RKO (cell line): ENCODE data around the gene FBXO5.
"Not testable (repeated sequence)": the region's sequence is repeated elsewhere in the genome, so short reads cannot be mapped to it uniquely, and the experiment has no call there.

Source experiments
- DNase-seq: peaks from one replicate; pipeline ENCODE4 v3.0.0-alpha.2; 2016; ENCODE audit warnings: low spot score

Gene FBXO5

DNA sequence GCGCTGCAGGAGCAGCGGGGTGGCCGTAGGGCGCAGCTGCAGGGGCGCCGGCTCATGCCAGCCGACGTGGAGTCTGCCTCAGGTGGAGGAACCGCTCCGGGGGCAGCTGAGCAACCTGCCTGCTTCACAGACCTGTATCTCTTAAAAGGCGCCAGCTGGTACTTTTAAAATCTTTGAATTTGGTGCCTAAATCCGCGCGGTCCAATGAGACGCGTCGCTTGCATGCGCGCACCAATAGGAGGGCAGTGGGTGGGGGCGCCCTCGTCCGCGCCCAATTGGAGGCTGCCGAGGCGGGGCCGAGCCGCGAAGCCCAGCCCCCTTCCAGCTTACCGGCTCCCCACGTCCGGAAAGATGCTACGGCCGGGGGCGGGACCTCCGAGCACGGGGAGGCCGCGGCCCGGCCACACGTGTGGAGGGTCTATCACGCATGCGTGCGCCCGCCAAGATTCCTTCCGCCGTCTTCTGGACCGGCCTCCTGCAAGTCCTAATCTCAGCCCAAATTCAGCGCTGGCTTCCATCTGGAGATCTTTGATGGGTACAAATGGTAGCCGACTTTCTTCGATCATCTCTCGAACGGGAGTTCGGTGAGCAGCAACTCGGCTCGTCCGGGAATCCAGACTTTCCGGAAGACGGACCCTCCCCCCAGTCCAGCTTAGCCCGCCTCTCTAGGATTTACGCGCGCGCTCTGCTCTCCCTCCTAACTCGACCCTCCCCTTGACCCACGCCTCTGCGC lies at the start of gene FBXO5:
Gene FBXO5, minus strand, starts transcription at position 138 of the 733 bp plus-strand sequence. Its CDS starts 82 bp downstream, at position 56.
- DNase-seq: peak; percentile 97

DNA sequence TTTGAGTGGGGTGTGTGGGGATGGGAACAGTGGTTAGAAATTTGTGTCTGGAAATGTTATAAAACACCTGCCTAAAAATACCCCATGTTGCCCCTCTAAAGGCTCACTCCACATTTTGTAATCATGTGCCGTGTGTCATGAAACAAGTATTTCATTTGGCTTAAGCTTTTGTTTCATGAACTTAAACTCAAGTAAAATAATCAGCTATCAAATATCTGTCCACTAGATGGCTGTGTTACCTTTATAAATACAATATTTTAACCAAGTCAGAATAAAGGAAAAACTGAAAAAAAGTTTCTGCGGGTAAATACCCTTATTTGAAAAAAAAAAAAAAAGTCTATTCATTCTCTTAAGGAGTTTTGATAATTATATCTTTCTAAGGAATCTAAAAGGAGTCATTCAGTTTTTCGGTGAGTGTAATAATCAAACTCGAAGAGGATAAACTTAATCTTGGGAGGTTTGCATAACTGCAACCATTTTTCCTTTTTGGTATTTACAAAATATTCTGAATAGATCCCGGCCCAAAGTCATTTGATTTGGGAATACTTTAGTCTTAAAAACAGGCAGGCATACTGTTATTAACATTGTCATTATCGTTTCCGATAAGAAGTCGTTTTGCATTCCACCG lies 49.5 kb upstream of the FBXO5 start:
- DNase-seq: peak; percentile 64

GRCh38 chr6:153031335-153031955 lies 48.6 kb upstream of the FBXO5 start:
- no peak for DNase-seq

GRCh38 chr6:153028963-153029362 lies 46.1 kb upstream of the FBXO5 start:
- no peak for DNase-seq

- DNase-seq: no peak
Observed at GRCh38 chr6:153028286-153028685, 45.4 kb upstream of the FBXO5 start.

DNA sequence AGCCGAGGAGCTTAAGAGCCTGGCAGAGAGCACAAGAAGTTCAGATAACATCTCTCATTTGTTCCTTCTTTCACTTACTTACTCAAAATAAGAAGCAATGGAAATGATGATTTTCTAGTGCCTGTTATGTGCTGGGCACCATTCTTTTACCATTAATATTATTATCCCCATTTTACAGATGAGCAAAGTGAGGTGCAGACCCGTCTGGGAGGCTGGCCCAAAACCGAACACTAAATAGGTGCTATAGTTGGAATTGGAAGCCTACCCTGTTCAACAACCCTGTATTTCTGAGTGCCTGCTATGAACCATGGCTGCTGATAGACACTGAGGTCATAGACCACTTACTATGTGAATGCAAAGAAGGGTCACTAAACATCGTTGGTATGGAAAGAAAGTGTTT lies 44.6 kb upstream of the FBXO5 start:
- DNase-seq: no peak

DNA sequence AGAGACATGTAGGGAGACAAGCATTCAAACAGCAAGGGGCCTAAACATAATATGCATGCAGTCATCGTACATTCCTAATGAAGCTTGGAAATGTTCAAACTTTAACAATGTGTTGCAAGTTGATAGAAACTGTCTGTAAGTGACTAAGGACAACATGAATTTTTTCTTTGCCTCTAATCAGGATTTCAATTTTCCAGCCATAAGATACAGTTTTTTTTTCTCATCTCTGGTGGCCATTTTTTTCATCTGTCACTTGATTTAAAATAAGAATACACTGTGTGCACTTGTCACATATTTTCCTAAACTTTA lies 41.8 kb upstream of the FBXO5 start:
- no peak for DNase-seq

DNA sequence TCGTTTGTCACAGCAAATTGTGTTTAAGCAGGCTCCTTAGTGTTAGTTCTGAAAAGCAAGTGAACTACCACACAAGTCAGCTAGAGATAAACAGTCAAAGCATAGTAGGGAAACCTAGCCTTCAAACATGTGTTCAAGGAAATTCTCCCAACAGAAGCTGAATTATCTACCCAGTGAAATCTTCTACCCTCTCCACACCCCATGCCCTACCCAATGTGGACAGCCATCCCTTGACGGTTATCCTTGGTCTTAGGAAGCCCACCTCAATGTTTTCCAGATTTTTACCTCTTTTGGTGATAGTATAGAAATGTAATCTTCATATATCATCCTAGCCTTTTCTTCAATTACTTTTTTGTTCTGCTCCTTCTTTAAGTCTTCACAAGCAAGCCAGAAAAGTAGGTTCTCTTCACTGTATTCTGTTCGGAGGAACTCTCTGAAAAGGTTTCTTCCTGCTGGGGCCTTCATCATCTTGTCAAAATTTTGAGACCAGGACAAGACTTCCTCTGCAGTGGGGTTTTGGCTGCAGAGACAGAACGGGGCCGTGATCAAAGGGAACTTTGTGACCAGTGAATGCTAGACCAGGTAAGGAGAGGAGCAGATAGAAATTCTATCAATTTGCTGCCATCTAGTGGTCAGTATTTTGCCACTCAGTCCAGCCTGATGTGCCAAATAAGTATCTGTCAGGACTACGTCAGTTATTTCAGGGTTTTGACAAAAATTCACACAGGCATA lies 41.3 kb upstream of the FBXO5 start:
- DNase-seq: peak; percentile 70

DNA sequence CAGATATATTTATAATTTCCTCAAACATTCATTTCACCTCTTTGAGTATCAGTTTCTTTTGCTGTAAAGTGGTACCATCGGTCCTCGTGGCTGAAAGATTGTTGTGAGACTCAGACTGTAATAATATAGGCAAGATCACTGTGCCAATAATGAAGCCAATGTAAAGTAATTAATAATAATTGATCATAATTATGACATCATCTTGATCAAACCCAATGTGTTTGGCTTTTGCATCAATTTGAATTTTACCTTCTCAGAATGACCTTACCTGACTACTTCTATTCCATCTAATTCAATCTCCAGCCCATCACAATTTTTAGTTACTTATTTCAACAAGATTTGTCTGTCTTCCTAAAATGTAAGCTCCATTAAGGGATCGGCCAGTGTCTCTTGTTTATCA lies 35.5 kb upstream of the FBXO5 start:
- no peak for DNase-seq

- no peak for DNase-seq
Observed at GRCh38 chr6:153016846-153017245, 34.0 kb upstream of the FBXO5 start.

DNA sequence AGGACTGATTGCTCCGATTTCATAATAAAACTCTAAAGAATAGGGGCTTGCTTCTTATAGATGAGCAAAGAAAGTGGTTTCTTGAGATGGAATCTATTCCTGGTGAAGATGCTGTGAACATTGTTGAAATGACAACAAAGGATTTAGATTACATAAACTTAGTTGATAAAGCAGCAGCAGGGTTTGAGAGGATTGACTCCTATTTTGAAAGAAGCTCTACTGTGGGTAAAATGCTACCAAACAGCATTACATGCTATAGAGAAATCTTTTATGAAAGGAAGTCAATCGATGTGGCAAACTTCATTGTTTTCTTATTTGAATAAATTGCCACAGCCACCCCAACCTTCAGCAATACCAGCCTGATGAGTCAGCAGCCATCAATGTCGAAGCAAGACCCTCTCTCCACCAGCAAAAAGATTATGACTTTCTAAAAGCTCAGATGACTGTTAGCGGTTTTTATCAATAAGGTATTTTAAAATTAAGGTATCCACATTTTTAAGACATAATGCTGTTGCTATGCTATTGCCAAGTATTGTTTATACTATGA lies 32.3 kb upstream of the FBXO5 start:
- DNase-seq: no peak

GRCh38 chr6:153013438-153013837 lies 30.6 kb upstream of the FBXO5 start:
- no peak for DNase-seq

DNA sequence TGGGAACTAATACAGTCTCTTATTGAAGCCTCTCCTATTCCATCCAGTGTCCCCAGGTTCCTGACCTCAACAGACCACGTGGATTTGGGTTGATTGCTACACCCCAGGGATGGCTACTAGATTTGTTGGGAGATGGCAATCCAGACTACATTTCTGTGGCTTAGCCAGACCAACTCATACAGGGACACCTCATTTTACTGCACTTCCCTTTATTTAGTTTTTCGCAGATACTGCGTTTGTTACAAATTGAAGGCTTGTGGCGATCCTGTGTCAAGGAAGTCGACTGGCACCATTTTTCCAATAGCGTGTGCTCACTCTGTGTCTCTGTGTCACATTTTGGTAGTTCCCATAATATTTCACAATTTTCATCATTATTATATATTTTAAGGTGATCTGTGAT lies 30.0 kb upstream of the FBXO5 start:
- no peak for DNase-seq

DNA sequence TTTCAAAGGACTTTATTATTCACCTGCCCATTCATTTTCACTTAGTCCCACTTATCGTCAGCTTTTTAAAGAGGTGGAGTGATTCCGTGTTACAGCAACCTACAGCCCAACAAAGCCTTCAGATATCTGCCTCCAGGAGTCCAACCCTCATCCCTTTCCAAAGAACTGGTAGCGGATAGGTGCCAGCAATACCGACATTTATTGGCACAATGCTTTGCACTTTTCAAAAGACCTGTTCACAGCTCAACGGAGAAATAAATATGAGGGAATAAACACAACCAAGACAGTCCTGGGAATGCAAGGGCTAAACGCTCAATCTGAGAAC lies 20.5 kb upstream of the FBXO5 start:
- peak; percentile 46 for DNase-seq

DNA sequence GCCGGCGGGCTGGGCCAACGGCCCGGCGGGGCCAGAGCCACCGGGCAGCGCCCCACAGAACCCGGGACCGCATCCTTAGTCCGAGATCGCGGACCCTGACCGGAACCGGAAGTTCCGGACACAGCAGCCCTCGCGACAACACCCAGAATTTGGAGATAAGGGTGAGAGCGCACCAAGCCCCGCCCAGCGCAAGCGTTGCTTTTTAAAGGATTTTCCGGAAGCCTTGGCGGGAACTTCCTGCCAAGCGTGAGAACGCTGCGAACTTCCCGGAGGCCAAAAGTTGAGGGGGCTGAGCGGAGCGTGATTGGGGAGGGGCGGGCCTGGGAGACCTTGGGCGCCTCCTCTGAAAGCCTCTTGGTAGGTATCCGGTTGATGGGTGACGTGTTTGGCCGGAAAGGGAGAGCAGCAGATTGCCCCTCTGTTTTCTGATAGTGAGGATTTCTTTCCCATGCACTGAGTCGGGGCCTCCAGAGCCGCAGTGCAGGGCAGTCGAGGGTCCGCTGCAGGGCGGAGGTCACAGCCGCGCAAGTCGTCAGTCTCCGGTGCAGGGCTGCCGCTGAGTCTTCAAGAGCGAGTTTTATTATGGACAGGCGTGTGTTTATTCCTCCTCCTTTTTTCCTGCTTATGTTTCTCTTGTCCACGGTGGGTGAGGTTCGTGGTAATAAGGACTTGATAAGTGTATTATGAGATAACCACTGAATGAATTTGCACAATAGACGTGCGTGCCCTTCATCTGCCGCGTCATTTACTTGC lies 19.9 kb upstream of the FBXO5 start, which contains the start of gene MTRF1L:
Gene MTRF1L, minus strand, starts transcription at position 97 of the 753 bp plus-strand sequence. Its CDS starts 24 bp downstream, at position 73.
- DNase-seq: peak; percentile 97

GRCh38 chr6:153001767-153002612 lies 19.1 kb upstream of the FBXO5 start:
- peak; percentile 35 for DNase-seq

- not testable (repeated sequence) for DNase-seq
Observed at GRCh38 chr6:153000790-153001189, 17.9 kb upstream of the FBXO5 start.

- DNase-seq: no peak
Observed at GRCh38 chr6:153000243-153000642, 17.4 kb upstream of the FBXO5 start.

GRCh38 chr6:152999538-152999937 lies 16.7 kb upstream of the FBXO5 start:
- DNase-seq: not testable (repeated sequence)

- DNase-seq: no peak
Observed at GRCh38 chr6:152993847-152994246, 11.0 kb upstream of the FBXO5 start.

DNA sequence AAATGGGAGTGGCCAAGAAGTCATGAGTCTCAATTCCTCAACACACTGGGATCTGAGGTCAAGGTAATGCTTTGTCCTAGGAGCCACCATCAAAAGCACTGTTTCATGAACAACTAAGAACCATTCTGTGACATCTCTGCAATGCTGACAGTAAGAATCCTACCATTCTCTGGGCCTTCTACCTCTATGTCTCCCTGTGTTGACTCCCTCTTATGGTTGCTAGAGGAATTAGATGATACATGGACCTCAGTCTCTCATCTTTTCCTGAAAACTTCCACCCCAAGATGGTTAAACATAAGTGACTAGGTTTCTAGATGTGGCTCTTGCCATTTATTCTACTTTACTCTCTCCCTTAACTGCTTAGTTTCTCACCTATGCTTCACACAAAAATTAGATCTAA lies 10.6 kb upstream of the FBXO5 start:
- peak; percentile 58 for DNase-seq
